HCT116 (cell line): ENCODE measurements around the gene RBKS. TPM values are rescaled to one million over a fixed set of nuclear protein-coding genes. Genes with fewer than 3 reads are reported as not detected.

Experiments
- ATAC-seq: fragments of 200-7000 bp; cut with Tn5 transposase; 2 replicates; pipeline ENCODE4 v1.9.1; 2020; ENCODE audit warnings: mild to moderate bottlenecking, moderate library complexity
- BruUV-seq: library from RNA; stranded (reverse); fragments of 400-500 nt; replicated peaks from 2 replicates; lab custom pipeline; 2021; lab: Mats Ljungman, UMichigan
- CTCF ChIA-PET: fragments of 300-600 bp; sonication (Branson Sonifier 250); formaldehyde crosslinking; loops from one replicate; lab custom pipeline; 2021; ENCODE audit warnings: antibody characterized with exemption; lab: Charles Lee
- POLR2A ChIA-PET: fragments of 300-600, 350-600 bp; sonication (Branson Sonifier 250); formaldehyde crosslinking; loops from one replicate; lab custom pipeline; 2021; ENCODE audit warnings: antibody characterized with exemption; lab: Charles Lee
- RAD21 ChIA-PET, 2 experiments: fragments of 300-600 bp; sonication (Branson Sonifier 250); formaldehyde crosslinking; loops; one replicate each; lab custom pipeline; 2023; ENCODE audit warnings: low total read pairs in 2 of 2; ENCODE audit not compliant: uncharacterized antibody in 2 of 2, unreplicated experiment in 2 of 2, low non-redundant PET in 1 of 2; lab: Charles Lee
- DNase-seq: peaks from one replicate; pipeline ENCODE4 v3.0.0-alpha.2; 2010; ENCODE audit warnings: low read depth, low spot score
- H2AFZ ChIP-seq: fragments of 200-600 bp; shearing (Covaris generic), sonication (generic); 2 replicates; pipeline ENCODE4 v1.6.1; 2017; ENCODE audit warnings: low read depth, mixed run types, mixed read lengths, antibody characterized with exemption, low read length; ENCODE audit not compliant: poor library complexity, severe bottlenecking
- H3K27ac ChIP-seq: 2 replicates; pipeline ENCODE4 v1.5.1; 2012; ENCODE audit warnings: low read depth, low read length
- H3K27me3 ChIP-seq: fragments of 200-600 bp; sonication (generic); 2 replicates; pipeline ENCODE4 v1.6.1; 2016; ENCODE audit warnings: mixed run types, low read length, mixed read lengths; ENCODE audit not compliant: insufficient read depth
- H3K36me3 ChIP-seq, 2 experiments: fragments of 200-500 bp in 1 of 2; fragments of 200-600 bp in 1 of 2; sonication (Bioruptor generic) in 1 of 2; sonication (generic) in 1 of 2; 2 replicates each; pipeline versions ENCODE4 v1.5.1 to v1.6.1; 2014 to 2016; ENCODE audit warnings: low read length in 2 of 2, inconsistent platforms in 1 of 2, mixed read lengths in 1 of 2, mixed run types in 1 of 2; ENCODE audit not compliant: insufficient read depth in 2 of 2, control insufficient read depth in 1 of 2
- H3K4me1 ChIP-seq, 2 experiments: fragments of 200-600 bp in 1 of 2; sonication (generic) in 1 of 2; 2 replicates each; pipeline versions ENCODE4 v1.5.1 to v1.6.1; 2012 to 2017; ENCODE audit warnings: low read length in 2 of 2, inconsistent platforms in 1 of 2, mild to moderate bottlenecking in 1 of 2, mixed read lengths in 1 of 2, mixed run types in 1 of 2, moderate library complexity in 1 of 2; ENCODE audit not compliant: insufficient read depth in 2 of 2, control insufficient read depth in 1 of 2
- H3K4me2 ChIP-seq: fragments of 200-600 bp; sonication (generic); 2 replicates; pipeline ENCODE4 v1.6.1; 2017; ENCODE audit warnings: mixed run types, low read length, mixed read lengths
- H3K4me3 ChIP-seq, 2 experiments: fragments of 200-600 bp in 1 of 2; sonication (generic) in 1 of 2; replicated peaks in 1 of 2; 2 replicates each; pipeline ENCODE4 v1.5.1; 2011 to 2016; ENCODE audit warnings: low read length in 2 of 2, control low read depth in 1 of 2, low read depth in 1 of 2, mild to moderate bottlenecking in 1 of 2, mixed read lengths in 1 of 2, mixed run types in 1 of 2
- H3K79me2 ChIP-seq: fragments of 200-600 bp; sonication (generic); 2 replicates; pipeline ENCODE4 v1.6.1; 2017; ENCODE audit warnings: mild to moderate bottlenecking, mixed run types, low read length, moderate library complexity, mixed read lengths; ENCODE audit not compliant: insufficient read depth
- H3K9ac ChIP-seq: fragments of 200-600 bp; sonication (generic); 2 replicates; pipeline ENCODE4 v1.6.1; 2016; ENCODE audit warnings: low read length, mixed read lengths
- H3K9me2 ChIP-seq: fragments of 200-600 bp; sonication (generic), shearing (Covaris generic); 2 replicates; pipeline ENCODE4 v1.6.1; 2017; ENCODE audit warnings: mixed run types, mild to moderate bottlenecking, moderate library complexity; ENCODE audit not compliant: insufficient read depth
- H3K9me3 ChIP-seq, 2 experiments: fragments of 200-500 bp in 1 of 2; fragments of 200-600 bp in 1 of 2; sonication (Bioruptor generic) in 1 of 2; sonication (generic) in 1 of 2; 2 replicates each; pipeline ENCODE4 v1.6.1; 2014 to 2017; ENCODE audit warnings: low read length in 2 of 2, mixed read lengths in 2 of 2, inconsistent platforms in 1 of 2, low read depth in 1 of 2, mild to moderate bottlenecking in 1 of 2, mixed run types in 1 of 2, moderate library complexity in 1 of 2; ENCODE audit not compliant: control insufficient read depth in 1 of 2, insufficient read depth in 1 of 2
- H4K20me1 ChIP-seq: fragments of 200-600 bp; sonication (generic), shearing (Covaris generic); 2 replicates; pipeline ENCODE4 v1.6.1; 2017; ENCODE audit warnings: mixed run types, mild to moderate bottlenecking, moderate library complexity; ENCODE audit not compliant: insufficient read depth
- CBX3 ChIP-seq: IDR thresholded peaks from 2 replicates; pipeline ENCODE4 v1.6.1; 2012; ENCODE audit warnings: low read depth
- CTCF ChIP-seq, 3 experiments: fragments of 200-600 bp in 1 of 3; sonication (generic) in 1 of 3; IDR thresholded peaks in 2 of 3; conservative IDR thresholded peaks in 1 of 3; 2 replicates each; pipeline ENCODE4 v1.5.1; 2012 to 2017; ENCODE audit warnings: low read depth in 2 of 3, low read length in 2 of 3, antibody characterized with exemption in 1 of 3, borderline replicate concordance in 1 of 3, control low read depth in 1 of 3, mild to moderate bottlenecking in 1 of 3, mixed read lengths in 1 of 3, mixed run types in 1 of 3, moderate library complexity in 1 of 3; ENCODE audit not compliant: insufficient read depth in 1 of 3
- EGR1 ChIP-seq: IDR thresholded peaks from 2 replicates; pipeline ENCODE4 v1.6.1; 2012; ENCODE audit warnings: low read depth
- ELF1 ChIP-seq: IDR thresholded peaks from 2 replicates; pipeline ENCODE4 v1.6.1; 2012; ENCODE audit warnings: low read depth, borderline replicate concordance
- EZH2 ChIP-seq: fragments of 200-600 bp; sonication (generic); IDR thresholded peaks from 2 replicates; pipeline ENCODE4 v1.6.1; 2017; ENCODE audit warnings: antibody characterized with exemption, mixed run types
- EZH2phosphoT487 ChIP-seq: fragments of 200-600 bp; IDR thresholded peaks from 2 replicates; pipeline ENCODE4 v1.6.1; 2018; ENCODE audit warnings: antibody characterized with exemption, borderline replicate concordance
- FOSL1 ChIP-seq: IDR thresholded peaks from 2 replicates; pipeline ENCODE4 v1.6.1; 2012; ENCODE audit warnings: low read depth
- JUND ChIP-seq: IDR thresholded peaks from 2 replicates; pipeline ENCODE4 v1.6.1; 2012
- POLR2A ChIP-seq: IDR thresholded peaks from 2 replicates; pipeline ENCODE4 v1.7.0; 2011; ENCODE audit warnings: borderline replicate concordance; ENCODE audit not compliant: insufficient read depth, insufficient read length; ENCODE audit errors: extremely low read depth
- POLR2AphosphoS5 ChIP-seq: IDR thresholded peaks from 2 replicates; pipeline ENCODE4 v1.6.1; 2011; ENCODE audit warnings: mild to moderate bottlenecking, low read depth, low read length, moderate library complexity
- RAD21 ChIP-seq: IDR thresholded peaks from 2 replicates; pipeline ENCODE4 v1.6.1; 2012; ENCODE audit warnings: low read depth, mild to moderate bottlenecking
- SIN3A ChIP-seq: IDR thresholded peaks from 2 replicates; pipeline ENCODE4 v1.6.1; 2012; ENCODE audit warnings: low read depth
- SRF ChIP-seq: IDR thresholded peaks from 2 replicates; pipeline ENCODE4 v1.6.1; 2012; ENCODE audit warnings: low read depth
- TCF7L2 ChIP-seq: IDR thresholded peaks from 2 replicates; pipeline ENCODE4 v1.7.0; 2011; ENCODE audit warnings: borderline replicate concordance, inconsistent platforms; ENCODE audit not compliant: insufficient read depth, insufficient read length; ENCODE audit errors: extremely low read depth
- ZNF274 ChIP-seq: fragments of 200-500 bp; sonication (Bioruptor generic); IDR thresholded peaks from 2 replicates; pipeline ENCODE4 v1.6.1; 2014; ENCODE audit warnings: mild to moderate bottlenecking, low read depth, low read length, inconsistent platforms
- intact Hi-C: fragments of 100-400 bp; cut with micrococcal nuclease; formaldehyde crosslinking; loops from 2 replicates; pipeline ENCODE4 v1.10.0; 2022
- total RNA-seq: library from RNA; stranded (reverse); gene quantifications from one replicate; pipeline ENCODE4 v1.2.1, GENCODE V29; 2021; ENCODE audit not compliant: unreplicated experiment
- TF ChIP-seq, protein P1 (sequence below): IDR thresholded peaks from 2 replicates; pipeline ENCODE4 v1.6.1; 2011; ENCODE audit warnings: mild to moderate bottlenecking, low read length, moderate library complexity; ENCODE audit not compliant: insufficient replicate concordance; ENCODE audit errors: extremely low read depth

Gene RBKS
- total RNA-seq, 1 experiment from 2014 or later: 2.4 TPM

GRCh38 chr2:27887111-27887510, 3.1 kb downstream of the RBKS start:
- ChIA-PET RAD21 (no interaction called here), POLR2A (no interaction called here), CTCF (no interaction called here)
- Histone ChIP-seq H3K9me2 (no peaks in the 10 kb centered on the region), H3K27me3 (no peaks in the 10 kb centered on the region), H3K4me3 (no peak overlapping the region), H3K36me3 (no peaks in the 10 kb centered on the region), H3K4me1 (peaks cover 6 to 31% of the 10 kb centered on the region in 2 experiments; a peak in 3 of 4 replicates), H4K20me1 (no peaks in the 10 kb centered on the region), H3K4me2 (no peak overlapping the region), H3K9me3 (no peaks in the 10 kb centered on the region), H3K27ac (no peak overlapping the region), H2AFZ (no peak overlapping the region), H3K79me2 (peaks cover 7% of the 10 kb centered on the region; the same call in 1 of the 2 replicates), H3K9ac (no peak overlapping the region)
- no peak for ATAC-seq
- TF ChIP-seq ELF1 (no peak), EGR1 (no peak), ZNF274 (no peak), POLR2AphosphoS5 (no peak), EZH2phosphoT487 (no peak), CTCF (IDR thresholded peaks at IDR 0.05 in 2 of 3, conservative IDR thresholded peaks at IDR 0.05 in 1 of 3; ENCODE audit: borderline replicate concordance in 1 of 3, insufficient read depth in 1 of 3, low read depth in 2 of 3, low read length in 2 of 3) (no peak), CBX3 (no peak), POLR2A (no peak), RAD21 (no peak), FOSL1 (no peak), SIN3A (no peak), EZH2 (no peak), TCF7L2 (no peak), SRF (no peak), JUND (no peak)
- TF ChIP-seq, protein P1, sequence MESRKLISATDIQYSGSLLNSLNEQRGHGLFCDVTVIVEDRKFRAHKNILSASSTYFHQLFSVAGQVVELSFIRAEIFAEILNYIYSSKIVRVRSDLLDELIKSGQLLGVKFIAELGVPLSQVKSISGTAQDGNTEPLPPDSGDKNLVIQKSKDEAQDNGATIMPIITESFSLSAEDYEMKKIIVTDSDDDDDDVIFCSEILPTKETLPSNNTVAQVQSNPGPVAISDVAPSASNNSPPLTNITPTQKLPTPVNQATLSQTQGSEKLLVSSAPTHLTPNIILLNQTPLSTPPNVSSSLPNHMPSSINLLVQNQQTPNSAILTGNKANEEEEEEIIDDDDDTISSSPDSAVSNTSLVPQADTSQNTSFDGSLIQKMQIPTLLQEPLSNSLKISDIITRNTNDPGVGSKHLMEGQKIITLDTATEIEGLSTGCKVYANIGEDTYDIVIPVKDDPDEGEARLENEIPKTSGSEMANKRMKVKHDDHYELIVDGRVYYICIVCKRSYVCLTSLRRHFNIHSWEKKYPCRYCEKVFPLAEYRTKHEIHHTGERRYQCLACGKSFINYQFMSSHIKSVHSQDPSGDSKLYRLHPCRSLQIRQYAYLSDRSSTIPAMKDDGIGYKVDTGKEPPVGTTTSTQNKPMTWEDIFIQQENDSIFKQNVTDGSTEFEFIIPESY: no peak
- no peak for DNase-seq
- intact Hi-C loops: no loop called here
- no TSS peak for BruUV-seq
